ENCODE data around the gene ARHGAP44. TPM values are rescaled to one million over a fixed set of nuclear protein-coding genes. Genes with fewer than 3 reads are reported as not detected.
"Not testable (repeated sequence)": the region's sequence is repeated elsewhere in the genome, so short reads cannot be mapped to it uniquely, and the experiment has no call there.

The ARHGAP44 gene
- total RNA-seq, 1 donor from 2014 or later, result 9.9 TPM

DNA sequence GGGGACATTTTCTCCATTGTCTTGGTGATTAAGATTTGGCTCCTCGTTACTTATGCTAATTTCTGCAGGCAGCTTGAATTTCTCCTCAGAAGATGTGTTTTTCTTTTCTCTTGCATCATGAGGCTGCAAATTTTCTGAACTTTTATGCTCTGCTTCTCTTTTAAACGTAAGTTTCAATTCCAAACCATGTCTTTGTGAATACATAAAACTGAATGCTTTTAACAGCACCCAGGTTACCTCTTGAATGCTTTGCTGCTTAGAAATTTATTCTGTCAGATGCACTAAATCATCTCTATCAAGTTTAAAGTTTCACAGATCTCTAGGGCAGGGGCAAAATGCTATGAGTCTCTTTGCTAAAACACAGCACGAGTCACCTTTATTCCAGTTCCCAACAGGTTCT, 19.4 kb downstream of the ARHGAP44 start:
- DNase-seq, result no peak
- intact Hi-C loops (cut with micrococcal nuclease), result no loop called here
- no peak for ATAC-seq

DNA sequence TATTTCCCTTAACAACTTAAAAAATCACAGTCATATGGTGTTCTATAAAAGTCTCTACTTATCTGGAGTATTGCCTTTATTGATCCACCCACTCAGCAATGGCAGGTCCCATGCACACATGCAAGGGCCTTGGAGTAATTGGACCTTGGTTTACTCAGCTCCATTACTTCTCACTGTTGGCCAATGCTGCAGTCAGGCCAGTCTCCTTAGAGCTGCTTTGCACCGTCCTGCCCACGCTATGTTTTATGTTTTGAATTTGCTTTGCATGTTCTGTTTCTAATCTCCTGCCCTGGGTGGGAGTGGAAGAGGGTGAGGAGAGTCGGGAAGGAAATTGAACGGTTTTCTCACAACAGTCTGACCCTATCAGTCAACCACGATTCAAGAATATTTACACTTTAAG, 23.6 kb downstream of the ARHGAP44 start:
- intact Hi-C loops (cut with micrococcal nuclease), result no loop called here
- DNase-seq (no peak), ATAC-seq (no peak)

DNA sequence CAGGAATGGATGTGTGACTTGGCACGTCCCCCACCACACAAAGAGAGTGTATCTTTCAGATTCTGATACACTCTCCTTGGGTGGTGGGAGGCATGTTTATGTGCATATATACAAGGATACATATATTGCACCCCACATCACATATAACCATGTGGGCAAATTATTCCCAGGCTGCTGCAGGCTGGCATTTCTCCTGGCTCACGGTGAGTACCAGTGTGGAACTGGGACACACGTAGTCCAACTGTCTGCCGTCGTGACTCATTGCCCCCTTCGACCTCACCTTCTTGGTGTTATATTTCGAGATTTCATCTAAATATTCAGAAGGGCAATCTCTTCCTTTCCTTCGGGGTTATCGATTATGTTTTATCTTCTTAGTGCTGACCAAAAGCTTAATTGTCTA, 24.4 kb downstream of the ARHGAP44 start:
- intact Hi-C loops (cut with micrococcal nuclease), result no loop called here
- ATAC-seq, result no peak
- DNase-seq, result no peak

GRCh38 chr17:12814718-12815117, 25.4 kb downstream of the ARHGAP44 start:
- intact Hi-C loops (cut with micrococcal nuclease), result no loop called here
- no peak for DNase-seq

DNA sequence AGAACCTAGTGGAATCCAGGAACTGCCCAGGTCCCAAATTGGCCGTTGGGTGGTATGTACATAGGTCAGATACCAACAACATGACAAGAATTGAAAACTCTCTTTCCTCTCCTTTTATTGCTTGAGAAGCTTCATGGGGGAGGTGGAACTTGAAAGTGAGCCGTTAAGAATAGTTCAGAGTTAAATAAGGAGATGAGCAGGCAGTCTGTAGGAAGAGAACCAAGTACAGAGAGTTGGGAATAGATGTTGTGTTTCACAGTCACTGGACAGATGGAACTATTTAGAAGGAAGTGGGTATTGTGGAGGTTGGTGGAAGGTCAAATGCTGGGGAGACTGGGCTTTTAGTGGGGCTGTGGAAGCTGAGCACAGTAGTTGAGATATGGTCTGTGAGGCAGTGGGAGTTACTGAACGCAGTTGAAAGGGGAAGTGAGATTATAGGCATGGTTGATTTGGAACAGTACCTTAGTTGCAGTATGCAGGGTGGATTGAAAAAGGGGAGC, 26.4 kb downstream of the ARHGAP44 start:
- ATAC-seq, result no peak
- no peak for DNase-seq

More at GRCh38 chr17:12814718-12815117, 25.4 kb downstream of the ARHGAP44 start:
- no peak for ATAC-seq

GRCh38 chr17:12821376-12821940, 32.2 kb downstream of the ARHGAP44 start:
- ATAC-seq (no peak), DNase-seq (no peak)
- intact Hi-C loops (cut with micrococcal nuclease), result no loop called here

More for the DNA sequence above, 26.4 kb downstream of the ARHGAP44 start:
- intact Hi-C loops (cut with micrococcal nuclease), result no loop called here

DNA sequence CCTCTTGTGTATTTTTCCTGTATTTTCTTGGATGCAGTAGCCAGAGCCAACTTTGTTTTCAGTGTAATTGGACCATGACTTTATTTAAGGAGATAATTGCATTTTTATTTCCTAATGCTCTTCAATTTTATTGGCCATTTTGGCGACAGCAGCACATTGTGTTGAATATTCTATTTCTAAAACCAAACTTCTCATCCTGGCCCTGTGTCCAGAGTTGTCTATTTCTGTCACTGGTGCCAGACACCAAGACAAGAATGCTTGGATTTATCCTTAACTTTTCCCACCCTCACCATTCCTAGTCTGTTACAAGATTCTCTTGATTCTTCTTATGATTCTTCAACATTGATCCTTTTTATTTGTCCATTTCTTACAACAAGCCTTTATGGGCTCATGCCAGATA, 37.1 kb downstream of the ARHGAP44 start:
- no peak for ATAC-seq
- DNase-seq, result no peak
- intact Hi-C loops (cut with micrococcal nuclease), result no loop called here

- DNase-seq, result no peak
- intact Hi-C loops (cut with micrococcal nuclease), result no loop called here
- no peak for ATAC-seq
These were observed 41.5 kb downstream of the ARHGAP44 start for GRCh38 chr17:12830777-12831247.

DNA sequence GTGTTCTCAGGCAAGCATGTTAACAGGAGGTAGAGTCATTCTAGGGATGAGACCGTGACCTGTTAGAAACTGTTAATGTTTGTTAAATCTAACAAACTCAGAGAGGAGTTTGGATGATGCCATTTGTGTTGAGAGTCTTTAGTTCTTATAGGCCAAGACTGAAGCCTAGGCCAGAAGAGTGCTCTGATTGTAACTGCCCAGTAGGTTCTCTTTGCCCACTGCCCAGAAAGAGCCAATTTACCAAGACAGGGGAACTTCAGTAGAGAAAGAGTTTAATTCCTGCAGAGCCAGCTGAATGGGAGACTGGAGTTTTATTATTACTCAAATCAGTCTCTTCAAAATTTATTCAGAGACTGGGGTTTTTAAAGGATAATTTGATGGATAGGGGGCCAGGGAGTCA, 42.5 kb downstream of the ARHGAP44 start:
- intact Hi-C loops (cut with micrococcal nuclease), result no loop called here
- ATAC-seq (no peak), DNase-seq (no peak)

DNA sequence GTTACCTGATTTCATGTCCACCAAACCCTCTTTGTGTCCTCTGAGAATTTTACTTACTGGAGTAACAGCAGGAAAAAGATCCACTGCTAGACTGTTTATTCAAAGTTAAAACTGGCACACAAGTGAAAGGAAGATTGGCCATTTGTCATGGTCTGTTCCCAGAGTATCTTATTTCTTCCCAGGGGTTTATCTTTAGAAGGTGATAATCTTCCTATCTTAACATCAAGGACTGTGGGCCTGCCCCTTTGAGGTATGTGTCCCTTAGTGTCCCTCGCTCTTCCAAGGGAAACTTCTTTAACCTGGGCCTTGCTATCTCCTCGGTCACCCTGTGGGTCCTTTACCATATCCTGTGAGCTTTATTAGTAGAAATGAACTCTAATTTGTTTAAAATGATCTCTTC, 49.7 kb downstream of the ARHGAP44 start:
- intact Hi-C loops (cut with micrococcal nuclease), result no loop called here
- ATAC-seq, result no peak

GRCh38 chr17:12842936-12843335, 53.6 kb downstream of the ARHGAP44 start:
- no peak for DNase-seq
- no peak for ATAC-seq
- intact Hi-C loops (cut with micrococcal nuclease), result no loop called here

More for the DNA sequence above, 49.7 kb downstream of the ARHGAP44 start:
- no peak for DNase-seq

GRCh38 chr17:12850996-12851395, 61.7 kb downstream of the ARHGAP44 start:
- ATAC-seq (no peak), DNase-seq (no peak)
- intact Hi-C loops (cut with micrococcal nuclease), result no loop called here

GRCh38 chr17:12851901-12852435, 62.7 kb downstream of the ARHGAP44 start:
- ATAC-seq, result no peak
- no peak for DNase-seq
- intact Hi-C loops (cut with micrococcal nuclease), result no loop called here

GRCh38 chr17:12853921-12854320, 64.6 kb downstream of the ARHGAP44 start:
- intact Hi-C loops (cut with micrococcal nuclease), result no loop called here
- ATAC-seq (no peak), DNase-seq (no peak)

GRCh38 chr17:12856416-12856815, 67.1 kb downstream of the ARHGAP44 start:
- DNase-seq (no peak), ATAC-seq (no peak)
- intact Hi-C loops (cut with micrococcal nuclease), result no loop called here

GRCh38 chr17:12857592-12857991, 68.3 kb downstream of the ARHGAP44 start:
- ATAC-seq, result no peak
- DNase-seq, result no peak
- intact Hi-C loops (cut with micrococcal nuclease), result no loop called here

GRCh38 chr17:12859520-12859919, 70.2 kb downstream of the ARHGAP44 start:
- intact Hi-C loops (cut with micrococcal nuclease), result no loop called here
- no peak for ATAC-seq
- no peak for DNase-seq

GRCh38 chr17:12865769-12866168, 76.5 kb downstream of the ARHGAP44 start:
- intact Hi-C loops (cut with micrococcal nuclease), result no loop called here
- ATAC-seq (no peak), DNase-seq (no peak)

DNA sequence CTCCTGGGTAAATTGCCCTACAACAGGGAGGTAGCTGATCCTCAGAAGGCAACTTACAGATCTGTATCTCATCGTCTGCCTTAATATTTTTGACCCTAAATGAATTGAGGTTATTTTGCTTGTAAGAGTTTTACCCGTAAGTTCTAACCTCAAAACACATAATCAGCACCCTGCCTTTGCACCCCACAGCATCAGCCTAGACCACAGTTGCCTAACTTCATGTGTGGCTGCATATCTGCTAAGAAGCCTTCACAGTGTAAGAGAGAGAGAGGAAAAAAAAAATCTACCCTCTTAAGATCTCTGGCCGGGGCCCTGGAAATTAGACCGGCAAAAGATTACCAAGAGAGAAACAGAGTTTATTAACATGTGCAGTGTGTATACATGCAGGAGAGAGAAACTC, 76.9 kb downstream of the ARHGAP44 start:
- ATAC-seq (no peak), DNase-seq (no peak)
- intact Hi-C loops (cut with micrococcal nuclease), result no loop called here

- DNase-seq, result no peak
- intact Hi-C loops (cut with micrococcal nuclease), result no loop called here
- ATAC-seq, result no peak
These were observed 78.4 kb downstream of the ARHGAP44 start for GRCh38 chr17:12867726-12868125.

GRCh38 chr17:12873415-12874125, 84.3 kb downstream of the ARHGAP44 start:
- ATAC-seq, result not testable (repeated sequence)

More at GRCh38 chr17:12873415-12874125, 84.3 kb downstream of the ARHGAP44 start:
- intact Hi-C loops (cut with micrococcal nuclease); DNase-seq: not testable (repeated sequence)
